SK-N-DZ (cell line): ENCODE results near the gene CTTNBP2.

ENCODE experiments used
- DNase-seq: peaks from one replicate; pipeline ENCODE4 v3.0.0-alpha.2; 2015; ENCODE audit warnings: low spot score

Gene CTTNBP2

DNA sequence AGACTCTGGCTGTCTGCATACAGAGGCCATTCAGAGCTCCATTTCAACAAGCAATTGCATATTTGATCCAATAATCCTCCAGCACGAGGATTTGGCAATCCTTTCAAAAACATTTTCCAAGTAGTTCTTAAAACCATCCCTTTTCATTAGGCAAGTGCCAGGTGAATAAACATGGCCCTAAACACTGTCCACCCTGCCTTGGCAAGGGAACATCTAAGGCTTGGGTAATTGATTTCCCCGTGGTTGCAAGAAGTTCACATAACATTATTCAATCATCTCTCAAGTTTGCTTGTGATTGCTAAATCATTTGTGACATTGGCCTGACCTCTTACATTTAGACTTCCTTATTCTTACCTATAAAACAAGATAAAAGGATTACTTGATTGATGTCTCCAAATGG lies 175.2 kb downstream of the CTTNBP2 start:
- no peak for DNase-seq

DNA sequence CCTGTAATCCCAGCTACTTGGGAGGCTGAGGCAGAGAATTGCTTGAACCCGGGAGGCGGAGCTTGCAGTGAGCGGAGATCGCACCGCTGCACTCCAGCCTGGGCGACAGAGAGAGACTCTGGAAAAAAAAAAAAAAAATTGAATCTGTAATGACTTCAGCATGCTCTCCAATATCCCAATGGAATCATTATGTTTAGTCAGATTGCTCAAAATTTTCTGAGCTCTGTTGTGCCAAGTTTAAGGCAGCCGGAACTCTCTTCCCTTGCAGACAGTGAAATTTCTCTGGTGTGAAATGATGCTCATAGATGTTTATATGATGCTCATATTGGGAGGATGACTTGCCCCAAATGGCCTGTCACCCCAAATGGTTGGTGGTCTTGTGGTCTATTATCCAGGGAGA lies 180.9 kb downstream of the CTTNBP2 start:
- no peak for DNase-seq

DNA sequence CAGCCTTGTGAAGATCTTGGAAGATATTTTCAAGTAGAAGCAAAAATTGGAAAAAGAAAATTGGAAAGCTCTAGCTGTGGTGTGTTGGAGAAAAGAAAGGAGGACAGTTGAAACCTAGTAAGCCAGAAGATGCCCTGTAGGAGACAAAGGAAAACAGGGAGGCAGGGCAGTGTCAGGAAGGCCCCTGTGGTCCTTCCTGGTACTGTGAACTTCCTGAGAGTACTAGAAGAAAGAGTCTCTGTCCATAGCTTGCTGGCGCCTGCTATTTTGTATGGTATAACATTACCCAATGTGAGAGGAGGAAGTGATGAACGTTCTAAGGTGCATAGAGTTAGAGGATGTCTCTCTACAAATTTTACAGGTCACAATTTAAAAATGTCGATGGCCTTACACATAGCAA lies 183.1 kb downstream of the CTTNBP2 start:
- no peak for DNase-seq

DNA sequence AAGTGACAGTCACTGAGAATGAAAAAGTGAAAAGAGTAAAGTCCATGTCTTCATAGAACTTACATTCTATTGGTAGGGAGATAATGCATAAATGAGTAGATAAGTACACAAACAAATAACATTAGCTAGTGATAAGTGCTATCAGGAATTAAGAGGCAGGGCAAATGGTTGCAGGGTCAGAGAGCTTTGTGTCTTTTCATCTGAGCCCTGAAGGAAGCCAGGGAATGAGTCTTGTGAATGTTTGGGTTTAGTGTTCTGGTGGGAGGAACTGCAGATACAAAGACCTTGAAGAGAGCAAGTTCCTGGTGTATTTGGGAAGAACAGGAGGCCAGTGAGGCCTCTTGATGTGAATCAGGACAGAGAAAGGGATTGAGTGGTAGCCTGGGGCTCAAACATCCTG lies 183.8 kb downstream of the CTTNBP2 start:
- DNase-seq = no peak

DNA sequence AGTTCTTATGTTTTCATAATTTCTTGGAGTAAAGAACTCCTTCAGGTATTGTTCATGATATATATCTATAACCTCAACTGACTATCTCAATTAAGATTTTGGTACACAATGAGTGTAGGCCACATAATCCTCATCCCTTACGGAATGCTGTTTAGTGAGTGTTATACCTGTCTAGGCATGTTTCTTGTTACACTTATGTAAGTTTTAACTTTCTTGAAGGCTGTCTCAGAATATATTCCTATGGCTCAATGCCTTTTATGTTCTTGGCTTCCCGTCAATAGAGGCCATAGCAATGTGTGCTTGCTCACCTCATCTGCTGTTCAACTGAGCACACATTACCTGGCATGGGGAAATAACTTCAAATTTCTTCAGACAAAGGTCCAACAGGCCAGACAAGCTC lies 185.1 kb downstream of the CTTNBP2 start:
- no peak for DNase-seq

DNA sequence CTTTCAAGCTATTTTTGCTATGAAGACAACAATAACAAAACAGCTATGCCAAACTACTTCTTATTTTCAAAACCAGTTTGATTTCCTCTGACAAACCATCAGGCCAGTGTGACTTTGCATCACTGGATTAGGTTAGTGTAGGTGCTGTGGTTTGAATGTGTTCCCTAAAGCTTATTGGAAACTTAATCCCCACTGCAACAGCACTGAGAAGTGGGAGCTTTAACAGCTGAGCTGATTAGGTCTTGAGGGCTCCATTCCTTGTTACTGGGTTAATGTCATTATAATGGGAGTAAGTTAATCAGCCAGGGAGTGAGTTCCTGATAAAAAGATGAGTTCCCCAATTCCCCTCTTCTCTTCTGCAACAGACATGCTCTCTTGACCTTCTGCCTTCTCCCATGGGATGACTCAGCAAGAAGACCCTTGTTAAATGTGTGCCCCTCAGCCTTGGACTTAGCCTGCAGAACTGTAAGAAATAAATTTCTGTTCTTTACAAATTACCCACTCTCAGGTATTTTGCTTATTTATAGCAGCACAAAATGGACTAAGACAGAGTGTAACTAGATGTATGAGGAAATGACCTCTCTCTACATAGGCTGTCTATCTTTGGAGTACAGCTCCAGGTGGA lies 186.8 kb downstream of the CTTNBP2 start:
- peak; percentile 6 for DNase-seq

DNA sequence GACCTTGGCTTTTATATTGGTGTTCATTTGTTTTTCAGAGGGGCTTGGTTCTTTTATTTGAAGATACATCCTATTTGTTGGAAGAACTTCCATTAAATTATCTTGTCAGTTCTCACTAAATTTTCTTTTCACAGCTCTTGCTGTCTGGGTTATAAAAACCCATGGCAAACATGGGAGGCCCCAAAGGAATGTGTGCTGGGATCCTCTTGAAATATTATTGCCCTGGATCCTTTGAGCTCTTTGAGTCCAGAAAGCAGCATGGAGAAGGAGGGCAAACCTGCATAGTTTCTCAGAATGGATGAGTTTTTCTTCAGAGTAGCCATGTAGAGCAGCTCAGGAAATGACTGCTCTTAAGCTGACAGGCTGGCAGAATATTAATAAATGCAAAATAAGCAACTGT lies 187.4 kb downstream of the CTTNBP2 start:
- no peak for DNase-seq

DNA sequence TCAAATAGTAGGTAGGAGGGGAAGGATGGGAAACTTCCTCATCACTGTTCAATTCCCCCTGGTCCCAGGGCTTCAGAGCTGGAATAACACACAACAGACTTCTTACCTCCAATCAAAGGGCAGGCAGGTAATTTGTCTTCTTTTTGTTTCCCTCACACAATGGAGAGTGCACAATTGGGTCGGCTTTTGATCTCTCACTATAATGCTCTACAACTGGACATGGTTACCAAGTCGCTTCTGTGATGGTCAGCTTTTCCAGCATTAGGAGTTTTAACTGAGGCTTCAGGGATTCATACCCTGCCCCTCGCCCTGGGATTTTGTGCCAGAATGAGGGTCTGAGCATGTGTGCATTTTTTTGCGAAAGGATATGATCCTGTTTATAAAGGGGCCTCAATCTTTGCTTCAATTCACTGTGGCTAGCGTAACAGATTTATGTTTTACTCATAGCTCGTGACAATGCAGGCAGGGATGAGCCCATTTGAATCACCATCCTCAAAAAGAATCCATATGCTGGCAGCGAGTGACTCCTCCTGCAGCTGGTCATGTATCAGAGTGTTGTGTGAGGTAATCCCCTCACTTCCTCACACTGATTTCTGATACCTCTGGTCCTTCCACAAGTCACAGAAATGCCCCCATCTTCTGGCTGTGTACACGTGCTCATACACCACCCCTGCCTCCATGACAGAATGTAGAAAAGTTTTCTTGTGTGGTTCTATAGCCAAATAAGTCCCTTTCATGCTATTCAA lies 189.6 kb downstream of the CTTNBP2 start:
- DNase-seq = no peak

DNA sequence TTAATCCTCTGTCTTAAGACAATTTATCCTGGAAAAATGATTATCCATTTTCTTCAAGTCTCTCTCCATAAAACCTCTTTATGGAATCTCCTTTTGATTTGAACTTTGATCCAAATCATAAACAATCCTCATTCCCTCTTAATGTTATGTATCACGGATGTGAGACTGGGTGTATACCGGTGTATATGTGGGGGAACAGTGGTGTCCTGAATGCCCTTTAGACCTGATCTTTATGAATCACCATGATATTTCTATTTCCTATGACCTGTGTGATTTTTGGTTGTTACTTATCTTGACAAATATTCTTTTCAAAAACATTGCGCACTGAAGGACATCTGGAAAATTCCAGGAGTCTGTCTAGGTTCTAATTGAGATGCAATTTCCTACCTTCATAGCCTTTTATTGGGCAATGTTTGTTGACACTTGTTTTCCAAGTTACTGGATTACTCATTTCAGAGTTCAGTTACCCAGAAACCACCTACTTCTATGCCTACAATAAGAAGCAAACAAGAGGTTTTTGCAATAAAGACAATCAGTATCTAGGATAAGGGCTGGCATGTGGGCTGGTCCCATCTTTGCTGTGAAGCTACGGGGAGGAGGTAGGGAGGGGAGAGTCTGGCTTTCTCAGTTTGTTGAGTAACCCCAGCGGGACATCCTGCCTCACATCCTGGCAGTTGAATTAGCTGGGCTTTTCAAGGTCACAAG lies 190.4 kb downstream of the CTTNBP2 start:
- DNase-seq = no peak

DNA sequence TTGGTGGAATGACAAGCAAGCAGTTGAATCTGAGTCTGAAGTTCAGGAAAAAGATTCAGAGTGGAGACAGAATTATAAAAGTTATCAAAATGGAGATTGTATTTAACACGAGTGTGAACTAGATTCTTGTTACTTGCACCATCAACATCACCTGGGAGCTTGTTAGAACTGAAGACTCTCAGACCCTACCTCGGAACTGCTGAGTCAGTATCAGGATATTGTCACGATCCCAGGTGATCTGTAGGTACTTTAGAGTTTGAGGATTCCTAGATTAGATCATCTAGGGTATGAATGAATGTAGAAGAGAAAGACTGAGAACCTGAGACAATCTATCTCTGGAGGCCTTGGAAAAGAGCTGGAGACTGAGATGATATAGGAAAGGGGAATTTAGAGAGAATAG lies 194.1 kb downstream of the CTTNBP2 start:
- DNase-seq = no peak

DNA sequence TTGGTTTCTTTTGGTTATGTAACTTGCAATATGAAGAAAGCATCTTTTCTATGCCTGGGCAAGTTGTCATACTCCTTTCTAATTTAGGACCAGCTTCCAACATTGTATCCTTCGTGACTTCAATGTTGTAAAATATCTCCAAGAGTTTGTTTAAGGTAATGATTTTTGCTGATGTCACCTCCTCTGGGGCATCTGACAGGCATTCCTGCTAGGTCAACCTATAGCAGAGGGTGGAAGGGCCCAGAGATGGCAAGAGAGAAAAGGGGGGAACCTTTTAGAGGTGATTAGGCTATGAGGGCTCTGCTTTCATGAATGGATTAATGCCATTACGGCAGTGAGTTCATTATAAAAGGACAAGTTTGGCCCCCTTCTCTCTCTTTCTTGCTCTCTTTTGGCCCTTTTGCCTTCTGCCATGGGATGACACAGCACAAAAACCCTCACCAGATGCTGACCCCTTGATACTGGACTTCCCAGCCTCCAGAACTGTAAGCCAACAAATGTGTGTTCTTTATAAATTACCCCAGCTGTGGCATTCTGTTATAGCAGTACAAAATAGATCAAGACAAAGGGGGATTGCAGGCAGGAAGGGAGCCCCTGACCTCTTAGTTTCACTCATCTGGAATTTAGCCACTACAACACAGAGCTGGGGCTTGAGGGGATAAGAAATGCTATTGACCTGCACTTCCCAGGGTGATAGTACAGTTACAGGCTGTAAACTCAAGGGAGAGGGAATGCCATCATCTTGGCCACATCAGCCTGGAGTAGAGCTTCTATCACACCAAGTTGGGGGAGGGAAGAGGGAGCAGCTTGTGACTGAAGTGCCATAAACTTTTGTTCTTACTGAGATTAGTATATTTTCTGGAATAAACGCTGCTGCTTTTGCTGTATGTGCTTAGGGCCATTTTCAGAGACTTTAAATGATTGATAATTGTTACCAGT lies 197.5 kb downstream of the CTTNBP2 start:
- no peak for DNase-seq

DNA sequence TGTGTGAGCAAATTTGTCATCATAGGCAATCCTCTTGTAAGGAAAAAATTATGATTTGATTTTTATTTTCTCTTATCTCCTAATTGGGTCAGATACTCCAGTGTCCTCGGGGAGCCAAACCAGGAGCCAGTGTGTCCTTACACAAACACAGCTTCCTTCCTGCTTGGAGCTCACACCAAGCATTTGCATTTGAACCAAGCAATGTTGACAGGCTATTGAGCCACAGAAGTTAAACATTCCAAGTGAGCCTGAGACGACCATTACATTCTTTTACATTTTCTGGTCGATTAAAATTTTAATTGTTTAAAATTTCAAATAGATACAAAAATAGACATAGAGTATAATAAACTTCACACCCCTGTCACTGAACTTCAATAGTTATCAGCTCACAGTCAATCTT lies 198.6 kb downstream of the CTTNBP2 start:
- no peak for DNase-seq

DNA sequence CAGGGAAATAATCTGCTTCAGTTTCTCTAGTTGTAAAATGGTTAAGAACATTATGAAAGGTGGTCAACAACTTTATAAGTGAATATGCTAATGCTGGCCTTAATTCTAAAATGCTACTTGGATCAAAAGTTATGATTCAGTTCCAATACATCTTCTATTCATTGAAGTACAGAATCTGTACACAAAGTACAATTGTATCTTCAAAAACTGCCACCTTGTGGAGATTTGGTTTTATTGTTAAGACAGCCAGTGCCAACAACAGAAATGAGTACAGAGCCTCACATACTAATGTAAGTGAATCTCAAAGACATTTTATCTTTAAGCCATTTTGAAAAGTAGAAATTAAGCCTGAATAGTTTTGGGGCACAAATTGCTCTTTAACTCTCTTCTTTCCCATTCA lies 199.4 kb downstream of the CTTNBP2 start:
- no peak for DNase-seq

DNA sequence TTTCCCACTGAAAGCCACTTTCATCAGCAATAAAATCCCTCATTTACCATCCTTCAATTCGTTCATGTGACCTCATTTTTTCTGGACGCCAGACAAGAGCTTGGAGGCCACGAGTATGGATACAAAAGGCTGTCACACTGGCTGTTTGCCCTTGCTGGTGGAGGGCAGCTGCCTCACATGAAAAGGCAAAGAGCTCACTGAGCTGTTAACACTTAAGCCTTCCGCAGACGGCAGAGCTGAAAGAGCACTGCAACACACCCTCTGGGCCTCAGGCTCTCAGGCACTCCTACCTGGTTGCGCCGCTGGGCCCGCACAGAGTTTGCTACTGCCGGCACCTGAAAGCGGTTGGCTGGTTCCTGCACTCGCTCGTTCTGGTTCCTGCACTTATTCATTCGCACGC lies 199.9 kb downstream of the CTTNBP2 start:
- no peak for DNase-seq

DNA sequence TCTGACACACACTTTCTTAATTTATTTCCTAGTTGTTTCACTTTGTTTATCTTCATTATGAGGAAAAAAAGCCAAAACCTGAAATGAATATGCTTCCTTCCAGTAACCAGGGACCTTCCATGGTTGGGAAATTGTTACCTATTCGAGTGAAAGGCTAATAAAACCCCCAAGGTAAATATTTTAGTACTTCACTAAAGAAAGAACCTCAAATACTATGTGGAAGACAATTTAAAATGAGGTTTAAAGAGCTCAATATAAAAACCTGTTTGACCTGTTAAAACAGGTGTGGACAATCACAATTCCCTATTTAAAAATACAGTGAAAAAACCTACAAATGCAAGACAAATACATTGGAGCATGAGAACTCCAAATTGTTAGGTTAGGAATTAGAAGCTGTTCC lies 200.8 kb downstream of the CTTNBP2 start:
- DNase-seq = no peak

DNA sequence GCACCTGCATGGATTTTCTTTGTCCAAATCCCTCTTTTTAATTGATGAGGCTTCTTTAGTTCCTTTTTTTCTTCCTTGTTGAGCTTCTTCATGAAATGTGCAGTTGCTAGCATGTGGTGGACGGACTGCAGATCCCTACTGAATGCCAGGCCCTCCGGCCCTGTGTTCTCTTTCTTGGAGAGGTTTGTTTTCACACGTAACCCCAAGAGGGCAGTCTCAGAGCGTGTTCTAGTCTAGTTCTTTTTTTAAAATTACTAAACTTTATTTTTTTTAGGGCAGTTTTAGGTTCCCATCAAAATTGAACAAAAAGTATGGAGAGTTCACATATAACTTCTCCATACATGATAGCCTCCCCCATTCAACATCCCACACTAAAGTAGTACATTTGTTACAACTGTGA lies 203.4 kb downstream of the CTTNBP2 start:
- DNase-seq = no peak

DNA sequence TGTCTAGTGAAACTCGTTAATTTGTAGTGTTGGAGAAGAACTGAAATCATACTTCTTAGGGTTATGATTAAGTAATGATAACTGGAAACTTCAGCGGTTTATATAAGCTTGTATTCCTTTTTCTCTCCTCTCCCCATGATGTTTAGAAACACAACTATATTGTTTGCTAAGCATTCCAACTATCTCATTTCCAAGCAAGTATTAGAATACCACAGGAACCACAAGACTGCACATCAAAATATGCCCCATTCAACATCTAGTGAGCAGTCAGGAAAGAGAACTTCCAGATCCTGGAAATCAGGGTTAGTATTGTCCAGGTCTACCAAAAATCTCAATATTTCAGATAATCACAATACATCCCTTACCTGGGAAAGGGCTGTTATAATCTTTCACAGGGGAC lies 205.8 kb downstream of the CTTNBP2 start:
- no peak for DNase-seq

DNA sequence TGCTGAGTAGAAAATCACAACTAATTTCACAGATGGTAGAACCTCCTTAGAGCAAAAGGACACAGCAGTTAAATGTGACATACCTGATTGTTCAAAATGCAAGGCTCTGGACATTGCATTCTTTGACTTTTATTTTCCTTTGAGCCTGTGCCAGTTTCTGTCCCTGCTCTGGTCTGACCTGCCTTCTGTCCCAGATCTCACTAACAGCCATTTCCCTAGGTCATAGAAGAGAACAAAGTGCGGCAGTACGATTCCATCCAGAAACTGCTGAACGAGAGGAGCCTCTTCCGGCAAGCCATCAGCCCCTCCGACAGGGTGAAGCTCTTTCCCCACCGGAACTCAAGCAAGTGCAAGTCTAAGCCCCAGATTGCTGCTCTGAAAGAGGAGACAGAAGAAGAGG lies 206.6 kb downstream of the CTTNBP2 start:
- no peak for DNase-seq

DNA sequence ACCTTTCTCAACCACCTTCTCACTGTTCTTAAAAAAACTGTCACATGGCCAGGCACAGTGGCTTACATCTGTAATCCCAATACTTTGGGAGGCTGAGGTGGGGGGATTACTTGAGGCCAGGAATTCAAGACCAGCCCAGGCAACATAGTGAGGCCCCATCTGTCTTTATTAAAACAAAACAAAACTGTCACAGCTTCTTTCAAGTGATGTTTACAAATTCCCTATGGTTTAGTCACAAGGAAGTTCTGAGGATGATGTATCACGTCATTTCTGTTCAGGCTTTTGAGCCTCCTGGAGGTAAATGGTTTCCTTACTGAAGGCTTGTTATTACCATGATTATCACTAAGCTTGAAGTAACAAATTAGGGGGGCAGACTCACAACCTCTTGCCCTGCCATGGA lies 207.2 kb downstream of the CTTNBP2 start:
- no peak for DNase-seq

DNA sequence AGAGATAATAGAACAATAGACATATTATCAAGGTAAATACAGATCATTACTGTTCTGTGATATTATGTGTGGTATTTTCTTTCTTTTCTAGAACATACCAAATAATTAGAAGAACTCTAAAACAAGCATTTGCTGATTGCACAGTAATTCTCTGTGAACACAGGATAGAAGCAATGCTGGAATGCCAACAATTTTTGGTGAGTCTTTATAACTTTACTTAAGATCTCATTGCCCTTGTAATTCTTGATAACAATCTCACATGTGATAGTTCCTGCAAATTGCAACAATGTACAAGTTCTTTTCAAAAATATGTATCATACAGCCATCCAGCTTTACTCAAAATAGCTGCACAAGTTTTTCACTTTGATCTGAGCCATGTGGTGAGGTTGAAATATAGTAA lies 207.9 kb downstream of the CTTNBP2 start:
- no peak for DNase-seq

DNA sequence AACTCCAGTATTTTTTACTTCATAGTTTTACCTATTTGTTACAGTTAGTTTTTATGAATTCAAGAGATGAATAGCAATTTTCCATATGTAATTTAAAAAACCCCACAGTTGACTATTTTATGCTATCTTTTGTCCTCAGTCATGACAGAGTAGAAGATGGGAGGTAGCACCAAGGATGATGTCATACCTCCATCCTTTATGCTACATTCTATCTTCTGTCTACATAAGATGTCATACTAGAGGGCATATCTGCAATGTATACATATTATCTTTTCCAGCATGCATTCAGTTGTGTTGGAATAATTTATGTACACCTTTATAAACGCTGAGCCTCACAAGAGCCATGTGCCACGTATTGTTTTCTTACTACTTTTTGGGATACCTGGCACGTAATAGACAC lies 209.2 kb downstream of the CTTNBP2 start:
- DNase-seq = no peak

DNA sequence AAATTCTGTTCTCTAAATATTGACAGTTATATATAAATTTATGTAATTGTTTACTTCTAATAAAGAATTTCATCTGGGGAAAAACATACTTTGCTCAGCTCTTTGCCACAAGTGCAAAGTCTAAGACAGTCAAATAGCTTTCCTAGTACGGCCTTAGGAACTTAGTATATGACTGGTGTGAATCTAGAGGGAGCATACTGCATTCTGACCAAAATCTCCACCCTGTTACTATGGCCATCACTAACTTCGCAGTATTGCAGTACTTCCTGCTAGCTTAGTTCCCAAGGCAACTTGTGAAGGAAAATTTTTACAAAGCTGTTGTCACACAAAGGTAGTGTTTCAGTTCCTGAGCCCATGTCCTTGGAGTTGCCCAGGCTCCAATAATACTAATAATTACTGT lies 211.9 kb downstream of the CTTNBP2 start:
- DNase-seq = no peak
